B cell (primary cell): ENCODE measurements around the gene CACNB4.

Experiments used
- CTCF ChIP-seq: fragments of 200-600 bp; IDR thresholded peaks from one replicate; pipeline ENCODE4 v1.8.0; 2022; ENCODE audit warnings: antibody characterized with exemption, mild to moderate bottlenecking
- EZH2 ChIP-seq: IDR thresholded peaks from 2 replicates; pipeline ENCODE4 v1.6.1; 2012; ENCODE audit warnings: borderline replicate concordance, low read depth, mild to moderate bottlenecking, moderate library complexity, low read length; ENCODE audit not compliant: insufficient read depth, poor library complexity, severe bottlenecking

GRCh38 chr2:151840216-151841046 lies 258.4 kb downstream of the CACNB4 start:
- no peak for TF ChIP-seq CTCF
- TF ChIP-seq EZH2: no peak
